ENCODE data around the gene FBLIM1.

- TF ChIP-seq CTCF (IDR thresholded peaks at IDR 0.05) (no peak), POLR2A (IDR thresholded peaks at IDR 0.05) (no peak), POLR2AphosphoS5 (IDR thresholded peaks at IDR 0.05) (no peak)
Measured at GRCh38 chr1:15816674-15817073, 58.1 kb downstream of the FBLIM1 start.
